Measurements from ENCODE around the gene PTPN5. TPM values are rescaled to one million over a fixed set of nuclear protein-coding genes. Genes with fewer than 3 reads are reported as not detected.

The PTPN5 gene
- total and polyA plus RNA-seq, 2 donors: 0.21 to 1.3 TPM

GRCh38 chr11:18768978-18769377, 22.6 kb downstream of the PTPN5 start:
- H3K27ac ChIP-seq (ENCODE audit: low read depth): no peak overlapping the region
- WGBS: 70% methylated on average over 5 of the region's 5 CpGs
- H3K4me1 ChIP-seq (ENCODE audit: insufficient read depth): no peaks in the 10 kb centered on the region
- no peak for DNase-seq (ENCODE audit: extremely low spot score)
- H3K4me3 ChIP-seq (ENCODE audit: low read depth, low read length): no peak overlapping the region
- H3K36me3 ChIP-seq (ENCODE audit: insufficient read depth): no peaks in the 10 kb centered on the region

DNA sequence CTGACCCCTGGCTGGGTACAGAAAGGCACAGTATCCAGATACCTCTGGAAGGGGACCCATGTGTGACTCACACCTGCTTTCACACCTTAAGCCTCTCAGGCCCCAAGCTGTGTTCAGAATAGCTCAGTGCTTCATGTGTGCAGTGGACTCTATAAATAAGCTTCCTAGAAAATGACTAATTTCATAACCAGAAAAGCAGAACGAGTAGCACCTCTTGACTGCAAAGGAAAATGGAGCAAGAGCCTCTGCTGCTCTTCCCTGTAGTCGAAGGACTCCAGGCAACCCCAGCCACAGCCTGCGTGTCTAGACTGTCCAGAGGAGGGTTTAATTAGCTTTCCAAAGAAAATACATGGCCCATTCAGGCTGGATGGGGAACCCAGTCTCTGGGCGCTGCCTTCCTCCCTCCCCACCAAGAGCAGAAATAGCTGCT, 23.1 kb downstream of the PTPN5 start:
- Histone ChIP-seq H3K4me1 (ENCODE audit: insufficient read depth) (no peaks in the 10 kb centered on the region), H3K4me3 (ENCODE audit: low read depth, low read length) (no peak overlapping the region), H3K27ac (ENCODE audit: low read depth) (no peak overlapping the region), H3K36me3 (ENCODE audit: insufficient read depth) (no peaks in the 10 kb centered on the region)
- 62% methylated on average over 4 of the region's 4 CpGs for WGBS
- DNase-seq (ENCODE audit: extremely low spot score): no peak

- WGBS: 92% methylated on average over 2 of the region's 2 CpGs
- H3K4me1 ChIP-seq (ENCODE audit: insufficient read depth): no peaks in the 10 kb centered on the region
- no peak overlapping the region for H3K4me3 ChIP-seq (ENCODE audit: low read depth, low read length)
- H3K27ac ChIP-seq (ENCODE audit: low read depth): no peak overlapping the region
- no peak for DNase-seq (ENCODE audit: extremely low spot score)
- H3K36me3 ChIP-seq (ENCODE audit: insufficient read depth): no peaks in the 10 kb centered on the region
These were observed 25.6 kb downstream of the PTPN5 start for GRCh38 chr11:18766015-18766414.

DNA sequence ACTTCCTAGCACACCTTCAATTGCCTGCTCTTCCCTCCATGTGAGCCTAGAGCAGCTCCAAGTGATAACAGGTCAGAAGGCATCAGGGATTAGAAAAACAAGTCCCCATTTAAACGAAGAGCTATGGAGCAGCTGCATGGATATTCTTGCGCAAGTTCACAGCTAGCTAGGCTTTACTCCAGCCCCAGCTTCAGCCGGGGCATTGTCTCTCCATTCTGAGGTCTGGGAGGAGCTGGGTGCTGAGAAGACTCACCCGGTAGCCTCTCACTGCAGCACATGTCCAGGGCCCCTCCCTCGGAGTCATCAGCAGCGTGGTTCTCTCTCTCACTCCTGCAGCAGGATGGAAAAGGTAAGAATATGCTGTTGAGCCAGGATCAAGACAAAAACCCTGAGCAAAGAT, 26.0 kb downstream of the PTPN5 start:
- DNase-seq (ENCODE audit: extremely low spot score): no peak
- 50% methylated on average over 6 of the region's 6 CpGs for WGBS
- no peak overlapping the region for H3K4me3 ChIP-seq (ENCODE audit: low read depth, low read length)
- H3K27ac ChIP-seq (ENCODE audit: low read depth): no peak overlapping the region
- no peaks in the 10 kb centered on the region for H3K4me1 ChIP-seq (ENCODE audit: insufficient read depth)
- no peaks in the 10 kb centered on the region for H3K36me3 ChIP-seq (ENCODE audit: insufficient read depth)

- DNase-seq (ENCODE audit: extremely low spot score): no peak
- 84% methylated on average over 11 of the region's 11 CpGs for WGBS
- Histone ChIP-seq H3K4me1 (ENCODE audit: insufficient read depth) (no peaks in the 10 kb centered on the region), H3K36me3 (ENCODE audit: insufficient read depth) (no peaks in the 10 kb centered on the region), H3K27ac (ENCODE audit: low read depth) (no peak overlapping the region), H3K4me3 (ENCODE audit: low read depth, low read length) (no peak overlapping the region)
These were observed 29.9 kb downstream of the PTPN5 start for GRCh38 chr11:18761741-18762140.

GRCh38 chr11:18761144-18761543, 30.5 kb downstream of the PTPN5 start:
- Histone ChIP-seq H3K27ac (ENCODE audit: low read depth) (no peak overlapping the region), H3K36me3 (ENCODE audit: insufficient read depth) (no peaks in the 10 kb centered on the region), H3K4me3 (ENCODE audit: low read depth, low read length) (no peak overlapping the region), H3K4me1 (ENCODE audit: insufficient read depth) (no peaks in the 10 kb centered on the region)
- WGBS: 82% methylated on average over 3 of the region's 3 CpGs
- no peak for DNase-seq (ENCODE audit: extremely low spot score)

DNA sequence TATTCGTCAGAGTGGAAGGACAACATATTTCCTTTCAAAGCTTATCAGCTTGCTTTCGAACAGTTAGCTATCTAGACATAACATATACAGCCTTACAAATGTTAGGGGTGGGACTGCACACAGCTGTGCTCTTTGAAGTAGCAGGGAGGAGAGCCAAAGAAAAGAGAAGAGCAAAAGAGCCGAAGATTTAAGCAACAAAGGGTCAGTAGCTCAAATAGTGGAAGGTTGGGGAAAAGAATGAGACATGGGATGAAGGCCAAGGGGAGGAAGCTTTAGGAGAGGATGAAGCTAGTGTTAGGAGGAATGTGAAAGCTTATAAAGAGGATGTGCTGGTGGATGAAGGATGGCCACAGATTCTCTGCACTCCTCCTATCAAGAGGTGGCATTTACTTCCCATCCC, 33.8 kb downstream of the PTPN5 start:
- Histone ChIP-seq H3K4me3 (ENCODE audit: low read depth, low read length) (no peak overlapping the region), H3K36me3 (ENCODE audit: insufficient read depth) (no peaks in the 10 kb centered on the region), H3K27ac (ENCODE audit: low read depth) (no peak overlapping the region), H3K4me1 (ENCODE audit: insufficient read depth) (no peaks in the 10 kb centered on the region)
- WGBS: 24% methylated on average over 3 of the region's 3 CpGs
- no peak for DNase-seq (ENCODE audit: extremely low spot score)

DNA sequence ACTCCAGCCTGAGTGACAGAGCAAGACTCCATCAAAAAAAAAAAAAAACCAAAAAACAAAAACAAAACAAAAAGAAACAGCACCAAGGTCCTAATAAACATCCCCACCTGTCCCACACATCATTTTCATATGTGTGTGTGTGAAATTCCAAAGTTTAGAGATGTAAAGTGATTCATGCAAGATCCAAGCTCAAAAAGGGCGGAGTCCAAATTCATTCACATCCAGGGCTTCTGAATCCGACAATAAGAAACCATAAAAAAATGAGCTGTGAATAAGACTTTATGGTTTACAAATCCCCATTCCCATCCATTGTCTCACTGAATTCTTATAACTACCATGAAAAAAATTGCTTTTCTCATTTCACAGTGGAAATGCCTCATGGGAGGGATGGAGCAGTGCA, 34.7 kb downstream of the PTPN5 start:
- 80% methylated on average over 2 of the region's 2 CpGs for WGBS
- Histone ChIP-seq H3K4me3 (ENCODE audit: low read depth, low read length) (no peak overlapping the region), H3K36me3 (ENCODE audit: insufficient read depth) (no peaks in the 10 kb centered on the region), H3K4me1 (ENCODE audit: insufficient read depth) (no peaks in the 10 kb centered on the region), H3K27ac (ENCODE audit: low read depth) (no peak overlapping the region)
- DNase-seq (ENCODE audit: extremely low spot score): no peak

DNA sequence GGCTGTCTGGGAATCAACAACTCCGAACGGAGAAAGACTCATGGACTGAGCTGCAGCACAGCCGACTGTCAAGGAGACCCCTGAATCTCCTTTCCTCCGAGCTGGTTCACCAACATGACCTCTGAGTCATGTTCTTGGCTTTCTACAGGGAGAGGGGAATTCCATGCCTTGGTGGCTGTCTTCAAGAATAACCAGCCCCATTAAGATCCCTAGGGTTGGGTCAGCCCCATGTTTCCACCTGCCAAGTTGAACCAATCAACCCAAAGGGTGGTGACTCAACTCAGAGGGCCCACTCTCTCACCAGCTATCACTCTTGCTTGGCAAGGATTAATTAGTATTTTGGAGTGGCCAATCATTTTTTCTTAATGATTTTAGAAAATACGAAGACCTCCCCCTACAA, 37.3 kb downstream of the PTPN5 start:
- H3K4me1 ChIP-seq (ENCODE audit: insufficient read depth): no peaks in the 10 kb centered on the region
- no peak overlapping the region for H3K4me3 ChIP-seq (ENCODE audit: low read depth, low read length)
- H3K36me3 ChIP-seq (ENCODE audit: insufficient read depth): no peaks in the 10 kb centered on the region
- DNase-seq (ENCODE audit: extremely low spot score): no peak
- H3K27ac ChIP-seq (ENCODE audit: low read depth): no peak overlapping the region
- 87% methylated on average over 5 of the region's 5 CpGs for WGBS

DNA sequence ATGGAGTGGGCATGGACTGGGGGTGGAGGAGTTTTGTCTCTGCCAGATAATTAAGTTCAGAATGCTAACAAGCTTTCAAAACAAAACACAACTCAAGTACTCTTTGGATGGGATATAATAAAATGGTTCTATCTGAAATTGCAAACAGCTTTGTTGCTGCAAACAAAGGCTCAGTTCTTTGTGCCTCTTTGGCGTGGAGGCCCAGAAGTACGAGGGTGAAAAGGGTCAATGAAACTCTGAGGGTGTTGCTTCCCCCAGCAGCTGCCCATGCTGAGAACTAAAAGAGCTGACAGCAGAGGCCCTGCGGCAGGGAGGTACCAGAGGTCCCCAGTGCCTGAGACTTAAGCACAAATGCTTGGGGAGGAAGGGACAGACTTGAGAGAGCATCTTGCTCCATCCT, 39.1 kb downstream of the PTPN5 start:
- DNase-seq (ENCODE audit: extremely low spot score): no peak
- 51% methylated on average over 3 of the region's 3 CpGs for WGBS

GRCh38 chr11:18750944-18751343, 40.7 kb downstream of the PTPN5 start:
- Histone ChIP-seq H3K27ac (ENCODE audit: low read depth) (no peak overlapping the region), H3K4me3 (ENCODE audit: low read depth, low read length) (no peak overlapping the region), H3K36me3 (ENCODE audit: insufficient read depth) (no peaks in the 10 kb centered on the region), H3K4me1 (ENCODE audit: insufficient read depth) (no peaks in the 10 kb centered on the region)
- 81% methylated on average over 3 of the region's 3 CpGs for WGBS
- DNase-seq (ENCODE audit: extremely low spot score): no peak

More for the DNA sequence above, 39.1 kb downstream of the PTPN5 start:
- Histone ChIP-seq H3K4me3 (ENCODE audit: low read depth, low read length) (no peak overlapping the region), H3K27ac (ENCODE audit: low read depth) (no peak overlapping the region), H3K36me3 (ENCODE audit: insufficient read depth) (no peaks in the 10 kb centered on the region), H3K4me1 (ENCODE audit: insufficient read depth) (no peaks in the 10 kb centered on the region)

DNA sequence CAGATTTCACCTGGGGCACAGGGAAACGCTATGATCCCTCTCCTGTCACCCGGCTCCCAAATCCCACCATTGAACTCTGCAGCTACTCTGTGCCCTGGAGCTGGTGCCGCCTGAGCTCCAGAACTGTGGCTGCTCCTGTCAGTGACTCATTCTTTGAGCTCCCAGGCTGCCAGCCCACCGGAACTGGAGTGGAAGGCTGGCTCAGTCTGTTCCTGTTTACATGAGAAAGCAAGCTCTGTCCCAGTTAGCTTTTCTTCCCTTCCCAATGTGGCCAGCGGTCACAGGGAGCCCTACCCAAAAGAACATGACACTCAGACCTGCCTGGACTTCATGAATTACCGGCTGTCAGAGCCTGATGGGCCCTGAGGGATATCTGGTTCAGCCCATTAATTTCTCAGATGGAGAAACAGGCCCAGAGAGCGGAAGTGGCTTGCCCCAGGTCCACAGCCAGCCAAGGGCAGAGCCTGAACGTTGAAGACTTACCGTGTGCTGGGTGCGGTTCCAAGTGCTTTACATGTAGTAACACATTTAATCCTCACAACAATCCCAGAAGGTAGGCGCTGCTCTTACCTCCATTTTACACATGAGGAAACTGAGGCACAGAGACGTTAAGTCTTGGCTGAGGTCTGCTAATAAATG, 41.8 kb downstream of the PTPN5 start:
- 59% methylated on average over 12 of the region's 12 CpGs for WGBS
- Histone ChIP-seq H3K36me3 (ENCODE audit: insufficient read depth) (no peaks in the 10 kb centered on the region), H3K4me1 (ENCODE audit: insufficient read depth) (no peaks in the 10 kb centered on the region), H3K27ac (ENCODE audit: low read depth) (no peak overlapping the region), H3K4me3 (ENCODE audit: low read depth, low read length) (no peak overlapping the region)
- no peak for DNase-seq (ENCODE audit: extremely low spot score)

GRCh38 chr11:18748766-18749365, 42.7 kb downstream of the PTPN5 start:
- Histone ChIP-seq H3K4me1 (ENCODE audit: insufficient read depth) (no peaks in the 10 kb centered on the region), H3K27ac (ENCODE audit: low read depth) (no peak overlapping the region), H3K4me3 (ENCODE audit: low read depth, low read length) (no peak overlapping the region), H3K36me3 (ENCODE audit: insufficient read depth) (no peaks in the 10 kb centered on the region)
- no peak for DNase-seq (ENCODE audit: extremely low spot score)
- WGBS: 78% methylated on average over 13 of the region's 13 CpGs

DNA sequence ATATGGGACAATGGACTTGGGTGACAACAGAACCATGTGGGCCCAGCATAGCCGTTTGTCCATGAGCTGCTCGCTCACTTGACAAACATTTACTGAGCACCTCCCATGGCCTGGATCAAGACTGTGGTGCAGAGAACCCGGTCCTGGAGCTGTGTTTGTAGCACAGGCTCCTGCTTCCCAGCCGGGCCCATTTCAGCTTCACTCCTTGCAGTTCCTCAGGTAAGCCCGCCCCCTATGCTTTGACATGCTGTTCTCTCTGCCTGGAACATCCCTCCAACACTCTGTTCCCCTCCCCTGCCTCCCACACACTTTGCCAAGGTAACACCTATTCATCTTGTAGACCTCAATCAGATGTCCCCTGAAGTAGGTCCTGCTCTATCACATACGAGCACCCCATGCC, 46.3 kb downstream of the PTPN5 start:
- no peak overlapping the region for H3K4me3 ChIP-seq (ENCODE audit: low read depth, low read length)
- no peaks in the 10 kb centered on the region for H3K4me1 ChIP-seq (ENCODE audit: insufficient read depth)
- DNase-seq (ENCODE audit: extremely low spot score): no peak
- H3K27ac ChIP-seq (ENCODE audit: low read depth): no peak overlapping the region
- H3K36me3 ChIP-seq (ENCODE audit: insufficient read depth): no peaks in the 10 kb centered on the region
- WGBS: 70% methylated on average over 6 of the region's 6 CpGs
